HL-60 (cell line): Measurements from ENCODE around the gene TMED6.
"Not testable (repeated sequence)": the region's sequence is repeated elsewhere in the genome, so short reads cannot be mapped to it uniquely, and the experiment has no call there.

Experiments used
- DNase-seq, 2 experiments: peaks; one replicate each; pipeline ENCODE4 v3.0.0-alpha.2; 2010 to 2020; ENCODE audit warnings: low read depth in 1 of 2, low spot score in 1 of 2
- H3K27ac ChIP-seq: fragments of 250-450 bp; sonication (Bioruptor Pico); replicated peaks from 2 replicates; pipeline ENCODE4 v1.5.1; 2020; ENCODE audit warnings: mild to moderate bottlenecking, moderate library complexity
- H3K27me3 ChIP-seq: fragments of 250-450 bp; sonication (Bioruptor Pico); 2 replicates; pipeline ENCODE4 v1.5.1; 2021; ENCODE audit warnings: mild to moderate bottlenecking, moderate library complexity; ENCODE audit not compliant: insufficient read depth, poor library complexity, severe bottlenecking
- H3K4me3 ChIP-seq: replicated peaks from 2 replicates; pipeline ENCODE4 v1.5.1; 2011; ENCODE audit warnings: mild to moderate bottlenecking, control low read depth, low read length; ENCODE audit not compliant: insufficient read depth
- CTCF ChIP-seq: IDR thresholded peaks from one replicate; pipeline ENCODE4 v1.5.1; 2011; ENCODE audit warnings: low read length, control low read depth, inconsistent platforms; ENCODE audit not compliant: insufficient read depth
- GABPA ChIP-seq: IDR thresholded peaks from 2 replicates; pipeline ENCODE4 v1.6.1; 2012; ENCODE audit warnings: low read depth
- POLR2AphosphoS5 ChIP-seq: IDR thresholded peaks from 2 replicates; pipeline ENCODE4 v1.6.1; 2012; ENCODE audit warnings: low read depth
- REST ChIP-seq: IDR thresholded peaks from 2 replicates; pipeline ENCODE4 v1.6.1; 2012; ENCODE audit warnings: low read depth; ENCODE audit not compliant: insufficient replicate concordance
- SPI1 ChIP-seq: IDR thresholded peaks from 2 replicates; pipeline ENCODE4 v1.6.1; 2012; ENCODE audit warnings: low read depth, mild to moderate bottlenecking, borderline replicate concordance

The TMED6 gene

GRCh38 chr16:69302301-69302700 lies 49.3 kb downstream of the TMED6 start:
- TF ChIP-seq REST = no peak
- no peak for TF ChIP-seq GABPA
- TF ChIP-seq POLR2AphosphoS5 = no peak
- TF ChIP-seq CTCF = no peak
- TF ChIP-seq SPI1 = no peak
- Histone ChIP-seq H3K27ac (no peak overlapping the region), H3K4me3 (no peak overlapping the region), H3K27me3 (no peaks in the 10 kb centered on the region)
- no peak for DNase-seq

- no peak overlapping the region for H3K4me3 ChIP-seq
- no peak for TF ChIP-seq POLR2AphosphoS5
- no peak for TF ChIP-seq GABPA
- TF ChIP-seq SPI1 = no peak
- TF ChIP-seq REST = no peak
- no peak for TF ChIP-seq CTCF
- DNase-seq = no peak
- H3K27ac ChIP-seq = no peak overlapping the region
- no peaks in the 10 kb centered on the region for H3K27me3 ChIP-seq
These were observed 49.7 kb downstream of the TMED6 start for GRCh38 chr16:69301861-69302260.

GRCh38 chr16:69301187-69301586 lies 50.4 kb downstream of the TMED6 start:
- TF ChIP-seq GABPA = no peak
- Histone ChIP-seq H3K4me3 (no peak overlapping the region), H3K27me3 (no peaks in the 10 kb centered on the region), H3K27ac (no peak overlapping the region)
- no peak for DNase-seq

DNA sequence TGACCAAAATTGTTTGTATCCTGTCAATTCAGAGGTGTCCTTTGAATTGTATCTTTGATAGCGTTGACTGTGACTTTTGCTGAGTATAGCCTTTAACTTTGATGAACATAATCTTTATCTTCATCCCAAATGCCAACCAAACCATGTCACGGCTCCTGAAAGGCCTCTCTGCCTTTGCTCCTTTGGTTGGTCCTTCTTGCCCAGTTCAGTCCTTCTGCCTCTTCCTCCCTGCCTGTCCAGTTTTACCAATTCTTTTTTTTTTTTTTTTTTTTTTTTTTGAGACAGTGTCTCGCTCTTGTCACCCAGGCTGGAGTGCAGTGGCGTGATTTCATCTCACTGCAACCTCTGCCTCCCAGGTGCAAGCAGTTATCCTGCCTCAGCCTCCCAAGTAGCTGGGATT lies 53.3 kb downstream of the TMED6 start:
- no peak for DNase-seq
- H3K27me3 ChIP-seq = no peaks in the 10 kb centered on the region
- H3K4me3 ChIP-seq = no peak overlapping the region
- no peak overlapping the region for H3K27ac ChIP-seq
- TF ChIP-seq GABPA (no peak), CTCF (no peak), REST (no peak), SPI1 (no peak), POLR2AphosphoS5 (no peak)

DNA sequence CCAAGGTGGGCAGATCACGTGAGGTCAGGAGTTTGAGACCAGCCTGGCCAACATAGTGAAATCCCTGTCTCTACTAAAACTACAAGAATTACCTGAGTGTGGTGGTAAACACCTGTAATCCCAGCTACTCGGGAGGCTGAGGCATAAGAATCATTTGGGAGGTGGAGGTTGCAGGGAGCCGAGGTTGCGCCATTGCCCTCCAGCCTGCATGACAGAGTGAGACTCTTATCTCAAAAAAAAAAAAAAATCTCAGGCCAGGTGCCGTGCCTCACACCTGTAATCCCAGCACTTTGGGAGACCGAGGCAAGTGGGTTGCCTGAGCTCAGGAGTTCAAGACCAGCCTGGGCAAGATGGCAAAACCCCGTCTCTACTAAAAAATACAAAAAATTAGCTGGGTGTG lies 54.8 kb downstream of the TMED6 start:
- not testable (repeated sequence) for DNase-seq, H3K27ac ChIP-seq, H3K4me3 ChIP-seq, H3K27me3 ChIP-seq
